ENCODE measurements around the gene LRRC1.
A peak's percentile ranks its signal among the peaks of the same experiment; 100 is the strongest.

Gene LRRC1

DNA sequence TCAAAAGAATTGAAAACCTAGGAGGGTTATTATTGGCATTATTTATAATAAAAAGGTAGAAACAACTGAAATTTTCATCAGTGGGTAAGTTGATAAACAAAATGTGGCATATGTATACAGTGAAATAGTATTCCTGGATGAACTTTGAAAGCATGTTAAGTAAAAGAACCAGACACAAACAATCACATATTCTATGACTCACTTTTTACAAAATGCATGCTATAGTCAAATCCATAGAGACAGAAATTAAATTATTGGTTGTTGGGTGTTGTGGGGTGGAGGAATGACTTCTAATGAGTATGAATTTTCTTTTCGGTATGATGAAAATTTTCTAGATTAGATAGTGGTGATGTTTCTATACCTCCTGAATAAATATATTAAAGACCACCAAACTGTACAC is 94.6 kb downstream of the LRRC1 start:
- TF ChIP-seq ZNF571 (tag by site-specific recombination; IDR thresholded peaks at IDR 0.05): no peak
- POLR2A ChIA-PET: no interaction called here

DNA sequence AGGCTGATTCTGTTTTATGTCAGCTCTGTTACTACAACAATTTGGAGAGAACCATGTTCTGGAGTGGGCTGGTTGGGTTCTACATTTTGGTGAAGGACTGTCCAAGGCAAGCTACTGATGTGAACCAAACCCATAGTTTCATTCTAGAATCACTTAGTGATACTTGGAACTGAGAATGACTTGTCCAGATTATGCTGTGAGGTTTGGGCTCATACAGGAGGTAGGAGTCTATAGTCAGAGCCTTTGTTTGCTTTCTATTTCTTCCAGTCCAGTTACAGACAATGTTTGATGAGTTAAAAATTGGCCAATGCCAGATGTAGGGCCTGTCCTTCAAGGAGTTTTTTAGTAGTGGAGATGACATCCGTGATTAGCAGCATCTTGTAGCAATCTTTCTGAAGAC is 97.9 kb downstream of the LRRC1 start:
- ChIA-PET POLR2A (interaction anchor here (2.1 kb wide), 1 partner anchor 98 kb away, joined by 7 read pairs; the partner anchor contains the start of gene LRRC1), CTCF (interaction anchor here (2.1 kb wide), 1 partner anchor 63 kb away, joined by 5 read pairs; no protein-coding TSS in a partner anchor)
- H3K4me1 ChIP-seq (ENCODE audit: control insufficient read depth, insufficient read depth, low read length): peaks cover 5% of the 10 kb centered on the region; the same call in 1 of the 2 replicates
- H3K9me3 ChIP-seq (ENCODE audit: control insufficient read depth, insufficient read depth, low read depth, low read length): no peaks in the 10 kb centered on the region
- TF ChIP-seq ZNF521 (tag by site-specific recombination; IDR thresholded peaks at IDR 0.05) (no peak), ZNF184 (tag by site-specific recombination; IDR thresholded peaks at IDR 0.05) (no peak), ZNF114 (tag by site-specific recombination; IDR thresholded peaks at IDR 0.05) (no peak), ZNF266 (tag by site-specific recombination; IDR thresholded peaks at IDR 0.05; ENCODE audit: low read depth) (no peak), ZNF658 (tag by site-specific recombination; IDR thresholded peaks at IDR 0.05) (no peak), ZNF677 (tag by site-specific recombination; IDR thresholded peaks at IDR 0.05) (no peak), ZNF157 (tag by site-specific recombination; IDR thresholded peaks at IDR 0.05) (no peak), ZNF561 (tag by site-specific recombination; IDR thresholded peaks at IDR 0.05; ENCODE audit: borderline replicate concordance) (no peak), ZNF324 (tag by site-specific recombination; IDR thresholded peaks at IDR 0.05) (no peak), ZNF544 (tag by site-specific recombination; IDR thresholded peaks at IDR 0.05) (no peak), ZNF10 (tag by site-specific recombination; IDR thresholded peaks at IDR 0.05) (no peak), ZXDB (tag by site-specific recombination; IDR thresholded peaks at IDR 0.05) (no peak), ZNF830 (tag by site-specific recombination; IDR thresholded peaks at IDR 0.05; ENCODE audit: low read depth) (no peak)
- TF ChIP-seq, protein P1, sequence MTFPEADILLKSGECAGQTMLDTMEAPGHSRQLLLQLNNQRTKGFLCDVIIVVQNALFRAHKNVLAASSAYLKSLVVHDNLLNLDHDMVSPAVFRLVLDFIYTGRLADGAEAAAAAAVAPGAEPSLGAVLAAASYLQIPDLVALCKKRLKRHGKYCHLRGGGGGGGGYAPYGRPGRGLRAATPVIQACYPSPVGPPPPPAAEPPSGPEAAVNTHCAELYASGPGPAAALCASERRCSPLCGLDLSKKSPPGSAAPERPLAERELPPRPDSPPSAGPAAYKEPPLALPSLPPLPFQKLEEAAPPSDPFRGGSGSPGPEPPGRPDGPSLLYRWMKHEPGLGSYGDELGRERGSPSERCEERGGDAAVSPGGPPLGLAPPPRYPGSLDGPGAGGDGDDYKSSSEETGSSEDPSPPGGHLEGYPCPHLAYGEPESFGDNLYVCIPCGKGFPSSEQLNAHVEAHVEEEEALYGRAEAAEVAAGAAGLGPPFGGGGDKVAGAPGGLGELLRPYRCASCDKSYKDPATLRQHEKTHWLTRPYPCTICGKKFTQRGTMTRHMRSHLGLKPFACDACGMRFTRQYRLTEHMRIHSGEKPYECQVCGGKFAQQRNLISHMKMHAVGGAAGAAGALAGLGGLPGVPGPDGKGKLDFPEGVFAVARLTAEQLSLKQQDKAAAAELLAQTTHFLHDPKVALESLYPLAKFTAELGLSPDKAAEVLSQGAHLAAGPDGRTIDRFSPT (tag by site-specific recombination; IDR thresholded peaks at IDR 0.05): no peak
- H3K27ac ChIP-seq (ENCODE audit: extremely low read depth, low read depth, low read length): no peak overlapping the region
- peaks cover 5 to 6% of the 10 kb centered on the region in 2 experiments; a peak in 2 of 3 replicates for H3K36me3 ChIP-seq (ENCODE audit: control insufficient read depth in 2 of 2, insufficient read depth in 1 of 2, low read length in 2 of 2)
- H3K4me3 ChIP-seq (ENCODE audit: low read depth, low read length): no peak overlapping the region

More for the DNA sequence above, 94.6 kb downstream of the LRRC1 start:
- H3K27ac ChIP-seq (ENCODE audit: extremely low read depth, low read depth, low read length): no peak overlapping the region
- peaks cover 4% of the 10 kb centered on the region; the same call in 1 of the 2 replicates for H3K4me1 ChIP-seq (ENCODE audit: control insufficient read depth, insufficient read depth, low read length)
- H3K36me3 ChIP-seq (ENCODE audit: control insufficient read depth in 2 of 2, insufficient read depth in 1 of 2, low read length in 2 of 2): no peaks in the 10 kb centered on the region
- no peaks in the 10 kb centered on the region for H3K9me3 ChIP-seq (ENCODE audit: control insufficient read depth, insufficient read depth, low read depth, low read length)
- CTCF ChIA-PET: no interaction called here
- no peak overlapping the region for H3K4me3 ChIP-seq (ENCODE audit: low read depth, low read length)

DNA sequence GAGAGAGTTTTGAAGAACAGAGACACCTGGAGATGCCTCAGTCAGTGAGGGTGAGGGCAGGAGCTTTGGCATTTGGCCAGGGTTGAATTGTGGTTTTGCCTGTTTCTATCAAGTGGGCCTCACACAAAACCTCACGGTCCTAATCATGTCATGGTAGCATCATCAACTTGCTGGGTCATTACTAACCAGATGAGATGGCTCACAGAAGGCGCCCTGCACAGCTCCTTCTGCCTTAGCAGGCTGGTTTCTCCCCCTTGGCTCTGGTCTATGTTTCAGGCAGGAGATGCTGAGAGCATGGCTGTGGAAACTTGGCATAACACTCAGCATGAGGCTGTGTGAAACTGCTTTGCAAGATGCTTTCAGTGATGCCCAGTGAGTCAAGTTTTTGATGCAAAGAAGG is 99.3 kb downstream of the LRRC1 start:
- ChIA-PET CTCF (interaction anchor here (2.1 kb wide), 1 partner anchor 62 kb away, joined by 5 read pairs; no protein-coding TSS in a partner anchor), POLR2A (no interaction called here)
- H3K27ac ChIP-seq (ENCODE audit: extremely low read depth, low read depth, low read length): no peak overlapping the region
- H3K9me3 ChIP-seq (ENCODE audit: control insufficient read depth, insufficient read depth, low read depth, low read length): no peaks in the 10 kb centered on the region
- no peak overlapping the region for H3K4me3 ChIP-seq (ENCODE audit: low read depth, low read length)
- peaks cover 5% of the 10 kb centered on the region; the same call in 1 of the 2 replicates for H3K4me1 ChIP-seq (ENCODE audit: control insufficient read depth, insufficient read depth, low read length)
- H3K36me3 ChIP-seq (ENCODE audit: control insufficient read depth in 2 of 2, insufficient read depth in 1 of 2, low read length in 2 of 2): peaks cover 5 to 7% of the 10 kb centered on the region in 2 experiments; a peak in 2 of 3 replicates
- TF ChIP-seq OSR2 (tag by site-specific recombination; IDR thresholded peaks at IDR 0.05) (peak; percentile 44), ZNF76 (tag by site-specific recombination; IDR thresholded peaks at IDR 0.05; ENCODE audit: borderline replicate concordance, low read depth) (no peak), ZNF549 (tag by site-specific recombination; IDR thresholded peaks at IDR 0.05) (peak; percentile 41; the same call in 1 of the 2 replicates), ZNF600 (tag by site-specific recombination; IDR thresholded peaks at IDR 0.05) (0 out of 2 replicates have a peak, but pooled peaks have one; percentile 12), ZNF596 (tag by site-specific recombination; IDR thresholded peaks at IDR 0.05) (no peak), ZNF660 (tag by site-specific recombination; IDR thresholded peaks at IDR 0.05) (0 out of 2 replicates have a peak, but pooled peaks have one; percentile 12)

Data from HEK293 (cell line).